B cell (primary cell): ENCODE data around the gene YARS1. TPM values are rescaled to one million over a fixed set of nuclear protein-coding genes. Genes with fewer than 3 reads are reported as not detected.
A peak's percentile ranks its signal among the peaks of the same experiment; 100 is the strongest.

Experiments
- ATAC-seq: fragments of 200-7000 bp; cut with Tn5 transposase; one replicate; pipeline ENCODE4 v1.10.0; 2021; ENCODE audit warnings: low read depth, mild to moderate bottlenecking, moderate number of reproducible peaks, moderate library complexity
- CTCF ChIA-PET: fragments of 350-600 bp; sonication (Branson Sonifier 250); formaldehyde crosslinking; loops from one replicate; lab custom pipeline; 2021; ENCODE audit warnings: antibody characterized with exemption, inconsistent platforms; lab: Charles Lee
- POLR2A ChIA-PET: fragments of 350-600 bp; sonication (Branson Sonifier 250); formaldehyde crosslinking; loops from one replicate; lab custom pipeline; 2021; ENCODE audit warnings: antibody characterized with exemption; lab: Charles Lee
- DNase-seq: peaks from one replicate; pipeline ENCODE4 v3.0.0; 2013
- H2AFZ ChIP-seq: 2 replicates; pipeline ENCODE4 v1.6.1; 2012; ENCODE audit warnings: mild to moderate bottlenecking, low read depth, low read length; ENCODE audit not compliant: insufficient read depth, poor library complexity, severe bottlenecking
- H3K27ac ChIP-seq, 2 donors: 1 replicate in 1 of 2; 2 replicates in 1 of 2; pipeline ENCODE4 v1.5.1; 2012 to 2013; ENCODE audit warnings: low read length in 2 of 2, mild to moderate bottlenecking in 2 of 2, moderate library complexity in 1 of 2
- H3K27me3 ChIP-seq, 4 experiments: fragments of 200-600 bp in 1 of 4; sonication (generic) in 1 of 4; replicated peaks in 1 of 4; 1 replicate in 2 of 4; 2 replicates in 2 of 4; pipeline versions ENCODE4 v1.6.1 to v1.7.0; 2013 to 2016; ENCODE audit warnings: low read length in 3 of 4, mild to moderate bottlenecking in 2 of 4, mixed read lengths in 1 of 4, moderate library complexity in 1 of 4; ENCODE audit not compliant: insufficient read depth in 4 of 4, control insufficient read depth in 3 of 4; ENCODE audit errors: control extremely low read depth in 1 of 4
- H3K36me3 ChIP-seq, 2 experiments: replicated peaks in 1 of 2; 1 replicate in 1 of 2; 2 replicates in 1 of 2; pipeline versions ENCODE4 v1.6.1 to v1.7.1; 2013; ENCODE audit warnings: low read length in 1 of 2; ENCODE audit not compliant: insufficient read depth in 2 of 2, control insufficient read depth in 1 of 2; ENCODE audit errors: control extremely low read depth in 1 of 2, extremely low read depth in 1 of 2
- H3K4me1 ChIP-seq, 2 donors: fragments of 200-600 bp in 1 of 2; sonication (generic) in 1 of 2; 1 replicate in 1 of 2; 2 replicates in 1 of 2; pipeline versions ENCODE4 v1.5.1 to v1.6.1; 2013 to 2017; ENCODE audit warnings: low read length in 2 of 2; ENCODE audit not compliant: control insufficient read depth in 2 of 2, insufficient read depth in 2 of 2
- H3K4me2 ChIP-seq: replicated peaks from 2 replicates; pipeline ENCODE3; 2012; ENCODE audit warnings: mild to moderate bottlenecking, low read depth, low read length; ENCODE audit not compliant: poor library complexity, severe bottlenecking
- H3K4me3 ChIP-seq, 5 experiments: fragments of 200-600 bp in 1 of 5; sonication (generic) in 1 of 5; 1 replicate in 3 of 5; 2 replicates in 2 of 5; pipeline versions ENCODE4 v1.5.1 to v1.7.0; 2011 to 2016; ENCODE audit warnings: low read length in 4 of 5, mild to moderate bottlenecking in 4 of 5, low read depth in 2 of 5, control low read depth in 1 of 5, moderate library complexity in 1 of 5; ENCODE audit not compliant: insufficient read depth in 1 of 5; ENCODE audit errors: control extremely low read depth in 1 of 5, extremely low read depth in 1 of 5
- H3K79me2 ChIP-seq: fragments of 200-600 bp; sonication (generic); one replicate; pipeline ENCODE4 v1.6.0; 2016; ENCODE audit warnings: low read length; ENCODE audit not compliant: control insufficient read depth, insufficient read depth
- H3K9ac ChIP-seq: fragments of 200-600 bp; sonication (generic); 2 replicates; pipeline ENCODE4 v1.6.1; 2017; ENCODE audit warnings: mild to moderate bottlenecking, low read length, moderate library complexity
- H3K9me3 ChIP-seq, 3 donors: one replicate each; pipeline versions ENCODE4 v1.6.1 to v1.7.1; 2013; ENCODE audit warnings: low read length in 2 of 3; ENCODE audit not compliant: control insufficient read depth in 2 of 3, insufficient read depth in 1 of 3; ENCODE audit errors: control extremely low read depth in 1 of 3
- H4K20me1 ChIP-seq: 2 replicates; pipeline ENCODE4 v1.6.0; 2012; ENCODE audit warnings: mild to moderate bottlenecking, low read length; ENCODE audit not compliant: insufficient read depth, control insufficient read depth, poor library complexity, severe bottlenecking
- H3K27ac Mint-ChIP-seq: one replicate; pipeline ENCODE4 v1.8.0; 2021; ENCODE audit warnings: mixed read lengths
- H3K27me3 Mint-ChIP-seq: one replicate; pipeline ENCODE4 v1.8.0; 2021; ENCODE audit warnings: mixed read lengths
- H3K4me1 Mint-ChIP-seq: one replicate; pipeline ENCODE4 v1.8.0; 2021; ENCODE audit warnings: mixed read lengths
- H3K4me3 Mint-ChIP-seq: one replicate; pipeline ENCODE4 v1.8.0; 2021; ENCODE audit warnings: mixed read lengths
- H3K9me3 Mint-ChIP-seq: one replicate; pipeline ENCODE4 v1.8.0; 2022; ENCODE audit warnings: mixed read lengths; ENCODE audit not compliant: insufficient read depth
- EZH2 ChIP-seq: IDR thresholded peaks from 2 replicates; pipeline ENCODE4 v1.6.1; 2012; ENCODE audit warnings: borderline replicate concordance, low read depth, mild to moderate bottlenecking, moderate library complexity, low read length; ENCODE audit not compliant: insufficient read depth, poor library complexity, severe bottlenecking
- WGBS: methylation state at CpG from one replicate; pipeline ENCODE4 v1.1.5; 2013; ENCODE audit warnings: missing lambda C conversion rate; ENCODE audit not compliant: insufficient coverage; 5-methylcytosine and 5-hydroxymethylcytosine counted together
- intact Hi-C: fragments of 100-400 bp; cut with micrococcal nuclease; formaldehyde crosslinking; loops from one replicate; pipeline ENCODE4 v1.10.0; 2022
- polyA plus RNA-seq: library from polyadenylated mRNA; depleted of rRNA; stranded (reverse); fragments of >200 nt; gene quantifications from 2 replicates; pipeline ENCODE4 v1.2.3, GENCODE V29; 2012
- total RNA-seq, 2 donors: library from RNA; stranded (reverse); fragments of 120-200 nt in 1 of 2; gene quantifications; 1 replicate in 1 of 2; 2 replicates in 1 of 2; pipeline versions ENCODE4 v1.2.3 to v1.2.4, GENCODE V29; 2013 to 2022
- TF ChIP-seq, protein P1 (sequence below): fragments of 200-600 bp; IDR thresholded peaks from one replicate; pipeline ENCODE4 v1.8.0; 2022; ENCODE audit warnings: antibody characterized with exemption, mild to moderate bottlenecking

The YARS1 gene
- total and polyA plus RNA-seq, 2 donors (not counting 1 experiment from before 2014, with no cell fraction given): 33.0 to 73.2 TPM

DNA sequence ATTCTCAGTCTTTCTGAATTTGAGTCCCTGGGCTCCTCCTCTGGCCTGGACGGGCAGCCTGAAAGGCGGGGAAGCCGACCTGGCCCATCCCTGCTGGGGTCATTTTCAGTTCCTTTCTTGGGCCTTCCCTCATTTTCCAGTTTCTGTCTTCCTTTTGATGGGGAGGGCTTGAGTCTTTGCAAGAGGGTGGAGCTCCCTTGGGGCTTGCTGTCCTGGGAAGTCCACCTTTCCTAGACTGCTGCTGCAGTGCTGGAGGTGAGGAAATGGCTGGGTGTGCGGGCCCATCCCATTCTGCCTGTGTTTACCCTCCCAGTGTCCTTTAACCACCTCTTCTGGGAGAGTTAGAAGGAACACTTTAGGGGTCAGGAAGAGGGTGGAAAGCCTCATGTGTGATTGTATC is 74.2 kb downstream of the YARS1 start:
- no peaks in the 10 kb centered on the region for H3K79me2 ChIP-seq
- H3K27ac Mint-ChIP-seq: no peak overlapping the region
- H2AFZ ChIP-seq: no peak overlapping the region
- no peak overlapping the region for H3K9ac ChIP-seq
- peaks cover 24% of the 10 kb centered on the region for H3K27me3 Mint-ChIP-seq
- H3K4me1 ChIP-seq: peaks cover 10 to 18% of the 10 kb centered on the region in 2 donors
- H3K36me3 ChIP-seq: no peaks in the 10 kb centered on the region
- H3K4me2 ChIP-seq: no peak overlapping the region
- H3K4me3 Mint-ChIP-seq: peak overlapping the region; percentile 69
- ChIA-PET POLR2A (no interaction called here), CTCF (interaction anchor here (1.3 kb wide), 1 partner anchor 190 kb away, joined by 3 read pairs; no protein-coding TSS in a partner anchor)
- TF ChIP-seq, protein P1, sequence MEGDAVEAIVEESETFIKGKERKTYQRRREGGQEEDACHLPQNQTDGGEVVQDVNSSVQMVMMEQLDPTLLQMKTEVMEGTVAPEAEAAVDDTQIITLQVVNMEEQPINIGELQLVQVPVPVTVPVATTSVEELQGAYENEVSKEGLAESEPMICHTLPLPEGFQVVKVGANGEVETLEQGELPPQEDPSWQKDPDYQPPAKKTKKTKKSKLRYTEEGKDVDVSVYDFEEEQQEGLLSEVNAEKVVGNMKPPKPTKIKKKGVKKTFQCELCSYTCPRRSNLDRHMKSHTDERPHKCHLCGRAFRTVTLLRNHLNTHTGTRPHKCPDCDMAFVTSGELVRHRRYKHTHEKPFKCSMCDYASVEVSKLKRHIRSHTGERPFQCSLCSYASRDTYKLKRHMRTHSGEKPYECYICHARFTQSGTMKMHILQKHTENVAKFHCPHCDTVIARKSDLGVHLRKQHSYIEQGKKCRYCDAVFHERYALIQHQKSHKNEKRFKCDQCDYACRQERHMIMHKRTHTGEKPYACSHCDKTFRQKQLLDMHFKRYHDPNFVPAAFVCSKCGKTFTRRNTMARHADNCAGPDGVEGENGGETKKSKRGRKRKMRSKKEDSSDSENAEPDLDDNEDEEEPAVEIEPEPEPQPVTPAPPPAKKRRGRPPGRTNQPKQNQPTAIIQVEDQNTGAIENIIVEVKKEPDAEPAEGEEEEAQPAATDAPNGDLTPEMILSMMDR: no peak
- no peak for TF ChIP-seq EZH2
- ATAC-seq (no peak), DNase-seq (no peak)
- no peaks in the 10 kb centered on the region for H3K9me3 Mint-ChIP-seq
- peaks cover 2% of the 10 kb centered on the region for H3K4me1 Mint-ChIP-seq
- H3K4me3 ChIP-seq: no peak overlapping the region
- 80% methylated on average over 1 of the region's 4 CpGs for WGBS
- no peak overlapping the region for H3K27ac ChIP-seq
- intact Hi-C loops: no loop called here
- H3K9me3 ChIP-seq: peaks cover 0 to 17% (median 0%) of the 10 kb centered on the region in 3 donors
- peaks cover 0 to 34% (median 20%) of the 10 kb centered on the region in 4 experiments for H3K27me3 ChIP-seq
- no peaks in the 10 kb centered on the region for H4K20me1 ChIP-seq

GRCh38 chr1:32742199-32742947 is 74.8 kb downstream of the YARS1 start:
- Histone ChIP-seq H3K9me3 (peaks cover 0 to 19% (median 0%) of the 10 kb centered on the region in 3 donors), H4K20me1 (no peaks in the 10 kb centered on the region), H3K36me3 (no peaks in the 10 kb centered on the region), H3K4me1 (peaks cover 10 to 18% of the 10 kb centered on the region in 2 donors), H3K4me3 (peak overlapping the region in 2 of 5 experiments; percentile 32 to 39), H2AFZ (peak overlapping the region; percentile 46), H3K79me2 (no peaks in the 10 kb centered on the region), H3K4me2 (peak overlapping the region; percentile 85), H3K27ac (no peak overlapping the region), H3K27me3 (peaks cover 0 to 34% (median 20%) of the 10 kb centered on the region in 4 experiments), H3K9ac (peak overlapping the region; percentile 37)
- peaks cover 25% of the 10 kb centered on the region for H3K27me3 Mint-ChIP-seq
- TF ChIP-seq EZH2: no peak
- TF ChIP-seq, protein P1: no peak
- ChIA-PET CTCF (interaction anchor here (1.3 kb wide), 1 partner anchor 191 kb away, joined by 3 read pairs; no protein-coding TSS in a partner anchor), POLR2A (no interaction called here)
- H3K4me1 Mint-ChIP-seq: peaks cover 2% of the 10 kb centered on the region
- peak overlapping the region; percentile 69 for H3K4me3 Mint-ChIP-seq
- WGBS: 16% methylated on average over 22 of the region's 28 CpGs
- DNase-seq (no peak), ATAC-seq (no peak)
- intact Hi-C loops: no loop called here
- no peak overlapping the region for H3K27ac Mint-ChIP-seq
- no peaks in the 10 kb centered on the region for H3K9me3 Mint-ChIP-seq
